Esophagus muscularis mucosa (tissue), 4 donors: ENCODE data around the gene OSBPL7. TPM values are rescaled to one million over a fixed set of nuclear protein-coding genes. Genes with fewer than 3 reads are reported as not detected.

Experiments used
- DNase-seq: peaks from one replicate; pipeline ENCODE4 v3.0.0-alpha.2; 2017; ENCODE audit errors: extremely low spot score
- H3K27ac ChIP-seq, 4 donors: fragments of 200-600 bp; sonication (generic); replicated peaks in 1 of 4; 1 replicate in 3 of 4; 2 replicates in 1 of 4; pipeline ENCODE4 v1.5.1; 2016 to 2019; ENCODE audit warnings: mild to moderate bottlenecking in 1 of 4
- H3K27me3 ChIP-seq, 4 donors: fragments of 200-600 bp; sonication (generic); one replicate each; pipeline versions ENCODE4 v1.5.1 to v1.6.0; 2016 to 2019
- H3K36me3 ChIP-seq, 4 donors: fragments of 200-600 bp; sonication (generic); one replicate each; pipeline ENCODE4 v1.5.1; 2016 to 2019
- H3K4me1 ChIP-seq, 4 donors: fragments of 200-600 bp; sonication (generic); one replicate each; pipeline ENCODE4 v1.5.1; 2016 to 2019
- H3K4me3 ChIP-seq, 4 donors: fragments of 200-600 bp; sonication (generic); 1 replicate in 2 of 4; 2 replicates in 2 of 4; pipeline ENCODE4 v1.5.1; 2016 to 2019; ENCODE audit warnings: mild to moderate bottlenecking in 4 of 4, moderate library complexity in 1 of 4
- H3K9me3 ChIP-seq, 4 donors: fragments of 200-600 bp; sonication (generic); 1 replicate in 3 of 4; 2 replicates in 1 of 4; pipeline ENCODE4 v1.5.1; 2016 to 2019
- CTCF ChIP-seq, 3 experiments: fragments of 200-600 bp in 2 of 3; fragments of 450-650 bp in 1 of 3; sonication (generic) in 2 of 3; IDR thresholded peaks; one replicate each; pipeline ENCODE4 v1.5.1; 2017 to 2019; ENCODE audit warnings: antibody characterized with exemption in 3 of 3, mild to moderate bottlenecking in 2 of 3, moderate library complexity in 1 of 3
- EP300 ChIP-seq: sonication (generic); formaldehyde crosslinking; IDR thresholded peaks from one replicate; pipeline ENCODE4 v1.6.1; 2017; ENCODE audit warnings: antibody characterized with exemption
- POLR2A ChIP-seq: fragments of 450-650 bp; IDR thresholded peaks from one replicate; pipeline ENCODE4 v1.6.1; 2017; ENCODE audit warnings: antibody characterized with exemption, moderate library complexity, mild to moderate bottlenecking, low read depth
- POLR2AphosphoS5 ChIP-seq, 2 donors: sonication (generic); formaldehyde crosslinking; IDR thresholded peaks; one replicate each; pipeline ENCODE4 v1.6.1; 2017; ENCODE audit warnings: antibody characterized with exemption in 2 of 2
- WGBS: methylation state at CpG from one replicate; pipeline ENCODE4 v1.1.5; 2018; 5-methylcytosine and 5-hydroxymethylcytosine counted together
- intact Hi-C: fragments of 100-400 bp; cut with DNase I; formaldehyde crosslinking; loops from one replicate; pipeline ENCODE4 v1.15.1; 2023
- total RNA-seq, 4 donors: library from RNA; depleted of rRNA; stranded (reverse); fragments of >200 nt; gene quantifications; one replicate each; pipeline versions ENCODE4 v1.1.0 to v1.2.1, GENCODE V29; 2016

Gene OSBPL7
- total RNA-seq, 4 donors from 2014 or later: 2.0 to 8.4 (median 4.7) TPM

DNA sequence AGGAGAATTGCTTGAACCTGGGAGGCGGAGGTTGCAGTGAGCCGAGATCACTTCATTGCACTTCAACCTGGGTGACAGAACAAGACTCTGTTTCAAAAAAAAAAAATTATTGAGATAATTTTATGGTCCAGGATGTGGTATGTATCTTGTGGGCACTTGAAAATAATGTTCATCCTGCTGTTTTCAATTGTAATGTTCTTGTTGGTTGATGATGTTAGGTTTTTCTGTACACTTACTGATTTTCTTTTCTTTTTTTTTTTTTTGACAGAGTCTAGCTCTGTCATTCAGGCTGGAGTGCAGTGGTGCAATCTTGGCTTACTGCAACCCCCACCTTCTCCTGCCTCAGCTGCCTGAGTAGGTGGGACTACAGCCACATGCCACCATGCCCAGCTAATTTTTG lies 58.9 kb downstream of the OSBPL7 start:
- H3K36me3 ChIP-seq: no peaks in the 10 kb centered on the region
- whole genome bisulfite sequencing: 94% methylated on average over 2 of the region's 2 CpGs
- no peaks in the 10 kb centered on the region for H3K4me1 ChIP-seq
- peaks cover 0 to 15% (median 0%) of the 10 kb centered on the region in 4 donors for H3K27me3 ChIP-seq
- intact Hi-C loops: no loop called here
- no peak overlapping the region for H3K27ac ChIP-seq
- DNase-seq: no peak
- H3K4me3 ChIP-seq: no peak overlapping the region
- H3K9me3 ChIP-seq: peaks cover 0 to 36% (median 26%) of the 10 kb centered on the region in 4 donors
- TF ChIP-seq POLR2AphosphoS5 (IDR thresholded peaks at IDR 0.05): no peak
- no peak for TF ChIP-seq CTCF (IDR thresholded peaks at IDR 0.05)
- no peak for TF ChIP-seq EP300

DNA sequence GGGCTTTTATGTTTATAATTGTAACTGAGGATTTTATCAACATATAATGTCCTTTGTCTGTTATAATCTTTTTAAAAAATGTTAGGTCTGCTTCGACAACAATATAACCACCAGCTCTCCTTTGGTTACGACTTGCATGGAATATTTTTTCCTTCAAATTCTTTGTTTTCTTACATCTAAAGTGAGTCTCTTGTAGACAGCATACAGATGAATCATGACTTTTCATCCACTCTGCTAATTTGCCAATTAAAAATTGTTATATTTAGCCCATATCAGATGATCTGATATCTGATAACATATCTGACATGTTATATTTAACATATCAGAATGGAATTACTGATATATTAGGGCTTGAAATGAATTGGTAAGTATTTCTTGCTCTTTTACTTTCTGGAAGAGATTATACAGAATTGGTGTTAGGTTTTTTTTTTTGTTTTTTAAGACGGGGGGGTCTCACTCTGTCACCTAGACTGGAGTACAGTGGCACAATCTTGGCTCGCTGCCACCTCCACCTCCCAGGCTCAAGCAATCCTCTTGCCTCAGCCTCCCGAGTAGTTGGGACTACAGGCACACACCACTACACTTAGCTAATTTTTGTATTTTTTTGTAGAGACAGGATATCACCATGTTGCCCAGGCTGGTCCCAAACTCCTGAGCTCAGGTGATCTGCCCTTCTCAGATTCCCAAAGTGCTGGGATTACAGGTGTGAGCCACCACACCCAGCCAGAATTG lies 61.0 kb downstream of the OSBPL7 start:
- H3K27ac ChIP-seq: no peak overlapping the region
- no peak for DNase-seq
- TF ChIP-seq EP300 (no peak), POLR2A (no peak)
- H3K4me3 ChIP-seq: no peak overlapping the region
- no peaks in the 10 kb centered on the region for H3K36me3 ChIP-seq
- H3K27me3 ChIP-seq: peaks cover 0 to 18% (median 0%) of the 10 kb centered on the region in 4 donors
- intact Hi-C loops: no loop called here
- H3K9me3 ChIP-seq: peaks cover 0 to 43% (median 29%) of the 10 kb centered on the region in 4 donors
- H3K4me1 ChIP-seq: no peaks in the 10 kb centered on the region
- 76% methylated on average over 5 of the region's 5 CpGs for WGBS

- Histone ChIP-seq H3K9me3 (peaks cover 0 to 32% (median 22%) of the 10 kb centered on the region in 4 donors), H3K4me1 (no peaks in the 10 kb centered on the region), H3K4me3 (no peak overlapping the region), H3K27me3 (peaks cover 0 to 42% (median 0%) of the 10 kb centered on the region in 4 donors), H3K27ac (no peak overlapping the region), H3K36me3 (no peaks in the 10 kb centered on the region)
- TF ChIP-seq POLR2A (no peak), EP300 (no peak), CTCF (IDR thresholded peaks at IDR 0.05) (no peak), POLR2AphosphoS5 (IDR thresholded peaks at IDR 0.05) (no peak)
- WGBS: 43% methylated on average over 1 of the region's 1 CpG
- DNase-seq: no peak
- intact Hi-C loops: no loop called here
These were observed 64.2 kb downstream of the OSBPL7 start for GRCh38 chr17:47757386-47757785.

Other genes with a start within 250 kb of the OSBPL7 start
- gene KPNB1, start 171.9 kb downstream of the OSBPL7 start, total RNA-seq: 100 to 1,000 TPM; 179 to 236 (median 205) TPM
- 10 to 100 TPM; 11.9 to 26.9 (median 21.2) TPM for gene TBKBP1, start 127.6 kb downstream of the OSBPL7 start, total RNA-seq
- gene TBX21, start 88.6 kb downstream of the OSBPL7 start, total RNA-seq: 1 to 10 TPM in 1 of 4 donors, under 1 TPM in 3; 0.42 to 2.2 (median 0.61) TPM
- 10 to 100 TPM; 43.6 to 86.8 (median 63.2) TPM for gene MRPL10, start 9.7 kb upstream of the OSBPL7 start, total RNA-seq
- under 1 TPM in 1 of 4 donors, not detected in 3; 0.45 TPM for gene LRRC46, start 9.9 kb upstream of the OSBPL7 start, total RNA-seq
- 10 to 100 TPM in 3 of 4 donors, 1 to 10 TPM in 1; 9.6 to 34.0 (median 23.1) TPM for gene SCRN2, start 19.5 kb upstream of the OSBPL7 start, total RNA-seq
- gene SP6, start 29.4 kb upstream of the OSBPL7 start, total RNA-seq: under 1 TPM; under 0.01 to 0.71 (median 0.25) TPM
- gene SP2, start 74.4 kb upstream of the OSBPL7 start, total RNA-seq: 10 to 100 TPM in 1 of 4 donors, 1 to 10 TPM in 3; 7.1 to 16.0 (median 9.4) TPM
- 10 to 100 TPM; 21.2 to 32.8 (median 27.6) TPM for gene PNPO, start 119.8 kb upstream of the OSBPL7 start, total RNA-seq
- not detected for gene PRR15L, start 136.1 kb upstream of the OSBPL7 start, total RNA-seq
- 10 to 100 TPM; 43.9 to 70.2 (median 58.4) TPM for gene CDK5RAP3, start 149.3 kb upstream of the OSBPL7 start, total RNA-seq
- 10 to 100 TPM; 58.1 to 73.9 (median 64.1) TPM for gene COPZ2, start 216.0 kb upstream of the OSBPL7 start, total RNA-seq
- 100 to 1,000 TPM; 164 to 281 (median 264) TPM for gene NFE2L1, start 226.6 kb upstream of the OSBPL7 start, total RNA-seq